Ishikawa (cell line): ENCODE measurements around the gene HAVCR2.

Experiments
- CEBPB ChIP-seq: IDR thresholded peaks from 2 replicates; pipeline ENCODE4 v1.6.1; 2012
- CREB1 ChIP-seq: IDR thresholded peaks from 2 replicates; pipeline ENCODE4 v1.6.1; 2012; ENCODE audit warnings: low read depth
- EP300 ChIP-seq: IDR thresholded peaks from 2 replicates; pipeline ENCODE4 v1.6.1; 2012; ENCODE audit warnings: borderline replicate concordance
- MAX ChIP-seq: IDR thresholded peaks from 2 replicates; pipeline ENCODE4 v1.6.1; 2012
- NFIC ChIP-seq: IDR thresholded peaks from 2 replicates; pipeline ENCODE4 v1.6.1; 2012
- REST ChIP-seq: IDR thresholded peaks from 2 replicates; pipeline ENCODE4 v1.6.1; 2012; ENCODE audit warnings: low read depth, mild to moderate bottlenecking
- TAF1 ChIP-seq: IDR thresholded peaks from 2 replicates; pipeline ENCODE4 v1.6.1; 2012; ENCODE audit warnings: low read depth, mild to moderate bottlenecking
- TCF12 ChIP-seq: IDR thresholded peaks from 2 replicates; pipeline ENCODE4 v1.6.1; 2012; ENCODE audit warnings: low read depth
- USF1 ChIP-seq: IDR thresholded peaks from 2 replicates; pipeline ENCODE4 v1.6.1; 2012
- YY1 ChIP-seq: IDR thresholded peaks from 2 replicates; pipeline ENCODE4 v1.6.1; 2012; ENCODE audit warnings: low read depth
- ZBTB7A ChIP-seq: IDR thresholded peaks from 2 replicates; pipeline ENCODE4 v1.6.1; 2012; ENCODE audit warnings: low read depth

- no peak for TF ChIP-seq TAF1
- TF ChIP-seq YY1, result no peak
- TF ChIP-seq REST, result no peak
- TF ChIP-seq CEBPB, result no peak
- no peak for TF ChIP-seq NFIC
- no peak for TF ChIP-seq CREB1
- TF ChIP-seq USF1, result no peak
- TF ChIP-seq MAX, result no peak
- no peak for TF ChIP-seq ZBTB7A
- TF ChIP-seq TCF12, result no peak
- no peak for TF ChIP-seq EP300
Observed at GRCh38 chr5:157115502-157115901, 6.7 kb upstream of the HAVCR2 start.
